ENCODE results near the gene XRCC6.

GRCh38 chr22:41709341-41709740 lies 88.2 kb downstream of the XRCC6 start:
- TF ChIP-seq REST (IDR thresholded peaks at IDR 0.05; ENCODE audit: insufficient read depth in 1 of 2, low read depth in 2 of 2, low read length in 2 of 2) (no peak), TAF1 (IDR thresholded peaks at IDR 0.05; ENCODE audit: borderline replicate concordance, insufficient read depth, low read length) (no peak), POLR2AphosphoS5 (IDR thresholded peaks at IDR 0.05; ENCODE audit: low read depth, low read length) (no peak), SIN3A (IDR thresholded peaks at IDR 0.05; ENCODE audit: borderline replicate concordance, insufficient read depth, low read length) (no peak)

All from PFSK-1 (cell line).